ENCODE results near the gene TTN.
A peak's percentile ranks its signal among the peaks of the same experiment; 100 is the strongest.

DNA sequence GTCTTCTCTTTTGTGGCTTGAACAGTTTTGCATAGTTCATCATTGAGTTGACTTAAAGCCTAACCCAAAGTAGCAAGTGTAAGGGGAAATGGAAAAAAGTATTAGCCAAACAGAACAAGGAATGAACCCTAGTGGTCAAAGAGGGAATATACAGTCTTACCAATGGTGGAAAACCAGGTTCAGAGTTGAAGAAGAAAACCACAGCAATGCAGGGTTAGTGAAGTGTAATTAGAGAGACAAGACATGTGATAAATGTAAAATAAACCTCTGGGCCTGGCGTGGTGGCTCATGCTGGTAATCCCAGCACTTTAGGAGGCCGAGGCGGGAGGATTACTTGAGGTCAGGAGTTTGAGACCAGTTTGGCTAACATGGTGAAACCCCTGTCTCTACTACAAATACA is 2.4 kb downstream of the TTN start:
- TF ChIP-seq, protein P1, sequence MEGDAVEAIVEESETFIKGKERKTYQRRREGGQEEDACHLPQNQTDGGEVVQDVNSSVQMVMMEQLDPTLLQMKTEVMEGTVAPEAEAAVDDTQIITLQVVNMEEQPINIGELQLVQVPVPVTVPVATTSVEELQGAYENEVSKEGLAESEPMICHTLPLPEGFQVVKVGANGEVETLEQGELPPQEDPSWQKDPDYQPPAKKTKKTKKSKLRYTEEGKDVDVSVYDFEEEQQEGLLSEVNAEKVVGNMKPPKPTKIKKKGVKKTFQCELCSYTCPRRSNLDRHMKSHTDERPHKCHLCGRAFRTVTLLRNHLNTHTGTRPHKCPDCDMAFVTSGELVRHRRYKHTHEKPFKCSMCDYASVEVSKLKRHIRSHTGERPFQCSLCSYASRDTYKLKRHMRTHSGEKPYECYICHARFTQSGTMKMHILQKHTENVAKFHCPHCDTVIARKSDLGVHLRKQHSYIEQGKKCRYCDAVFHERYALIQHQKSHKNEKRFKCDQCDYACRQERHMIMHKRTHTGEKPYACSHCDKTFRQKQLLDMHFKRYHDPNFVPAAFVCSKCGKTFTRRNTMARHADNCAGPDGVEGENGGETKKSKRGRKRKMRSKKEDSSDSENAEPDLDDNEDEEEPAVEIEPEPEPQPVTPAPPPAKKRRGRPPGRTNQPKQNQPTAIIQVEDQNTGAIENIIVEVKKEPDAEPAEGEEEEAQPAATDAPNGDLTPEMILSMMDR (IDR thresholded peaks at IDR 0.05): peak; percentile 30 to 55 (median 38)
- no peak for TF ChIP-seq POLR2A (IDR thresholded peaks at IDR 0.05)
